Prostate gland (tissue), 2 donors: ENCODE measurements around the gene EXD3.

ENCODE experiments used
- POLR2A ChIP-seq: fragments of 450-650 bp; IDR thresholded peaks from one replicate; pipeline ENCODE4 v1.6.1; 2016; ENCODE audit warnings: antibody characterized with exemption, mild to moderate bottlenecking
- TF ChIP-seq, protein P1 (sequence below), 4 experiments: fragments of 200-600 bp in 2 of 4; fragments of 450-650 bp in 2 of 4; sonication (generic) in 2 of 4; IDR thresholded peaks; 1 replicate in 3 of 4; 2 replicates in 1 of 4; pipeline ENCODE4 v1.5.1; 2016 to 2019; ENCODE audit warnings: antibody characterized with exemption in 4 of 4, mild to moderate bottlenecking in 2 of 4, moderate library complexity in 2 of 4

DNA sequence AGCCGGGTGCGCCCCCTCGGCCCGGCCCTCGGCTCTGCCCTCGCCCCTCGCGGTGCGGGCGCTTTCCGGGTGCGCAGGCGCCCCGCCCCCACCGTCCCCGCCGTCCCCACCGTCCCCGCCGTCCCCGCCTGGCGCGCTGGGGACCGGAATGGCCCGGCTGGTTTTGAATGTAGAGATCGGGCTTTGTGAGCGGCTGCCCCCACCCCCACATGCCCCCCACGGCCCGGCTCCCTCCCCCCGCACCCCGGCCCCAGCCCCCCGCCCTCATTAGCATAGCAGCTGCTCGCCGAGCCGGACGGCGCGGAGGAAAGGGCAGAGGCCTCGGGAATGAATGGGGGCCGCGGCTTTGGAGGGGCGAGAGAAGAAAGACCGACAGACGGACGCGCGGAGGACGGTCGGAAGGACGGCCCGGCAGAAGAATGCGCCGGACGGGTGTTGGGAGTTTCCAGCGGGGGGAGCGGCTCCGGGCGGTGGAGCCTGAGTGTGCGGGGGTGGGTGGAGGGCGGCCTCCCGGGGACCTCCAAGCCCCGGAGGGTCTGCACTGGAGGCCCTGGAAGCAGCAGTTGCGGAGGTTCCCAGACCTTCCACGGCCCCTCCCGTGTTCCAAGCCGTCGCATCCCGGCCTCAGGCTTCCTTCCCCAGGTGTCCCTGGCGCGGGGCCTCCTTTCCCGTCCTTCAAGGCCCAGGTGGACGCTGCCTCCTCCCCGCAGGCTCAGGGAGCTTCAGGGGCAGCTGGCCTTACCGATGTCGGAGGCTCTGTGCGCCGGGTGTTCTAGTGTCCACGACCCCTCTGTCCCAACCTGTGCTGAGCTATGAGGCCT, 126.9 kb downstream of the EXD3 start:
- TF ChIP-seq POLR2A, result no peak
- TF ChIP-seq, protein P1, sequence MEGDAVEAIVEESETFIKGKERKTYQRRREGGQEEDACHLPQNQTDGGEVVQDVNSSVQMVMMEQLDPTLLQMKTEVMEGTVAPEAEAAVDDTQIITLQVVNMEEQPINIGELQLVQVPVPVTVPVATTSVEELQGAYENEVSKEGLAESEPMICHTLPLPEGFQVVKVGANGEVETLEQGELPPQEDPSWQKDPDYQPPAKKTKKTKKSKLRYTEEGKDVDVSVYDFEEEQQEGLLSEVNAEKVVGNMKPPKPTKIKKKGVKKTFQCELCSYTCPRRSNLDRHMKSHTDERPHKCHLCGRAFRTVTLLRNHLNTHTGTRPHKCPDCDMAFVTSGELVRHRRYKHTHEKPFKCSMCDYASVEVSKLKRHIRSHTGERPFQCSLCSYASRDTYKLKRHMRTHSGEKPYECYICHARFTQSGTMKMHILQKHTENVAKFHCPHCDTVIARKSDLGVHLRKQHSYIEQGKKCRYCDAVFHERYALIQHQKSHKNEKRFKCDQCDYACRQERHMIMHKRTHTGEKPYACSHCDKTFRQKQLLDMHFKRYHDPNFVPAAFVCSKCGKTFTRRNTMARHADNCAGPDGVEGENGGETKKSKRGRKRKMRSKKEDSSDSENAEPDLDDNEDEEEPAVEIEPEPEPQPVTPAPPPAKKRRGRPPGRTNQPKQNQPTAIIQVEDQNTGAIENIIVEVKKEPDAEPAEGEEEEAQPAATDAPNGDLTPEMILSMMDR (IDR thresholded peaks at IDR 0.05), result no peak
